A549 (cell line): ENCODE results near the gene PDZD2. TPM values are rescaled to one million over a fixed set of nuclear protein-coding genes. Genes with fewer than 3 reads are reported as not detected.

Experiments used
- ATAC-seq, 2 experiments: fragments of 200-7000 bp in 1 of 2; fragments of >200 bp in 1 of 2; cut with Nextera tagmentation in 1 of 2; cut with Tn5 transposase in 1 of 2; 3 replicates each; pipeline versions ENCODE4 v1.8.0 to v1.9.1; 2018 to 2020; ENCODE audit warnings: mild to moderate bottlenecking in 1 of 2, moderate library complexity in 1 of 2
- CTCF ChIA-PET: fragments of 300-600 bp; sonication (Branson Sonifier 250); formaldehyde crosslinking; extraction: SDS; loops from one replicate; lab custom pipeline; 2021; ENCODE audit warnings: antibody characterized with exemption, inconsistent platforms; lab: Yijun Ruan, JAX
- POLR2A ChIA-PET: fragments of 350-600 bp; formaldehyde crosslinking; extraction: SDS; loops from one replicate; lab custom pipeline; 2021; ENCODE audit warnings: antibody characterized with exemption, inconsistent platforms; lab: Yijun Ruan, JAX
- DNase-seq, 2 experiments: peaks; one replicate each; pipeline versions ENCODE4 v3.0.0 to v3.0.0-alpha.2; 2011 to 2016; ENCODE audit warnings: low read depth in 1 of 2, low spot score in 1 of 2
- FAIRE-seq: peaks from 2 replicates; lab custom pipeline; 2011; peaks lifted over from hg19 to GRCh38; lab: Jason Lieb, UNC
- H3K27ac ChIP-seq, 2 experiments: fragments of >200 bp; sonication (Bioruptor Twin); formaldehyde crosslinking; 3 replicates each; pipeline ENCODE4 v1.5.1; 2016 to 2017
- H3K4me1 ChIP-seq: fragments of >200 bp; sonication (Bioruptor Twin); formaldehyde crosslinking; 3 replicates; pipeline ENCODE4 v1.6.1; 2016
- H3K4me2 ChIP-seq: fragments of >200 bp; sonication (Bioruptor Twin); formaldehyde crosslinking; 3 replicates; pipeline ENCODE4 v1.6.1; 2016
- H3K4me3 ChIP-seq: fragments of >200 bp; sonication (Bioruptor Twin); formaldehyde crosslinking; 3 replicates; pipeline ENCODE4 v1.5.1; 2016
- H3K9me3 ChIP-seq: fragments of >200 bp; sonication (Bioruptor Twin); formaldehyde crosslinking; 3 replicates; pipeline ENCODE4 v1.6.1; 2016
- CEBPB ChIP-seq, 2 experiments: fragments of >200 bp in 1 of 2; sonication (Bioruptor Twin) in 1 of 2; formaldehyde crosslinking in 1 of 2; IDR thresholded peaks; 2 replicates each; pipeline ENCODE4 v1.6.1; 2012 to 2016
- CHD4 ChIP-seq: fragments of 200-600 bp; sonication (generic); IDR thresholded peaks from 2 replicates; pipeline ENCODE4 v1.6.1; 2016; ENCODE audit warnings: antibody characterized with exemption, mild to moderate bottlenecking, borderline replicate concordance
- CTCF ChIP-seq: fragments of >200 bp; sonication (Bioruptor Twin); formaldehyde crosslinking; IDR thresholded peaks from 3 replicates; pipeline ENCODE4 v1.5.1; 2016
- HDAC2 ChIP-seq: fragments of 200-600 bp; sonication (generic); IDR thresholded peaks from 2 replicates; pipeline ENCODE4 v1.6.1; 2016
- KDM5A ChIP-seq: fragments of 200-600 bp; sonication (generic); IDR thresholded peaks from 2 replicates; pipeline ENCODE4 v1.6.1; 2016; ENCODE audit warnings: antibody characterized with exemption, mild to moderate bottlenecking
- NR3C1 ChIP-seq: fragments of >200 bp; sonication (Bioruptor Twin); formaldehyde crosslinking; IDR thresholded peaks from 3 replicates; pipeline ENCODE4 v1.6.1; 2017
- RCOR1 ChIP-seq: fragments of 150-350 bp; IDR thresholded peaks from 2 replicates; pipeline ENCODE4 v1.6.1; 2014; ENCODE audit warnings: antibody characterized with exemption, low read length, low read depth
- RFX5 ChIP-seq: fragments of 450-650 bp; IDR thresholded peaks from 2 replicates; pipeline ENCODE4 v1.7.1; 2014; ENCODE audit warnings: antibody characterized with exemption, mild to moderate bottlenecking, moderate library complexity
- SMC3 ChIP-seq: fragments of >200 bp; sonication (Bioruptor Twin); formaldehyde crosslinking; IDR thresholded peaks from 3 replicates; pipeline ENCODE4 v1.6.1; 2018; ENCODE audit warnings: inconsistent platforms
- TFCP2L1 ChIP-seq: fragments of 250-450 bp; sonication (Bioruptor Pico); IDR thresholded peaks from 2 replicates; pipeline ENCODE4 v1.5.0; 2021; ENCODE audit warnings: mild to moderate bottlenecking
- USF2 ChIP-seq: fragments of 450-650 bp; IDR thresholded peaks from 2 replicates; pipeline ENCODE4 v1.6.1; 2014; ENCODE audit warnings: antibody characterized with exemption
- ZC3H11A ChIP-seq: fragments of 450-650 bp; IDR thresholded peaks from 2 replicates; pipeline ENCODE4 v1.6.1; 2014; ENCODE audit warnings: antibody characterized with exemption, mild to moderate bottlenecking
- ZSCAN20 ChIP-seq: fragments of 250-450 bp; sonication (Bioruptor Pico); IDR thresholded peaks from 2 replicates; pipeline ENCODE4 v1.8.0; 2022; ENCODE audit warnings: mild to moderate bottlenecking, moderate library complexity
- WGBS: methylation state at CpG from one replicate; pipeline ENCODE4 v1.1.6; 2017; ENCODE audit errors: missing lambda C conversion rate; 5-methylcytosine and 5-hydroxymethylcytosine counted together
- polyA plus RNA-seq, 4 experiments: library from polyadenylated mRNA; depleted of rRNA in 3 of 4; stranded (reverse); fragments of >200 nt; fragmentation: RNase III in 1 of 4; extraction: RNeasy Plus Mini Kit Qiagen cat#74134 plus additional on column Dnase treatment in 1 of 4; gene quantifications; 2 replicates in 3 of 4; 3 replicates in 1 of 4; pipeline ENCODE4 v1.2.3, GENCODE V29; 2011 to 2017
- TF ChIP-seq, protein P1 (sequence below): fragments of 150-350 bp; IDR thresholded peaks from 2 replicates; pipeline ENCODE4 v1.6.1; 2014; ENCODE audit warnings: low read depth, mild to moderate bottlenecking, low read length
- TF ChIP-seq, protein P2 (sequence below): fragments of 250-450 bp; sonication (Bioruptor Pico); IDR thresholded peaks from 2 replicates; pipeline ENCODE4 v1.5.0; 2020; ENCODE audit warnings: low read depth, mild to moderate bottlenecking, moderate library complexity

The PDZD2 gene
- polyA plus RNA-seq, 2 of the 4 experiments (the other 2 are of a cell fraction): 0.06 to 0.09 TPM

GRCh38 chr5:32082701-32083100 is 443.8 kb downstream of the PDZD2 start:
- no peak for FAIRE-seq
- WGBS: 30% methylated on average over 4 of the region's 4 CpGs
- no peak for ATAC-seq
- Histone ChIP-seq H3K4me3 (no peak overlapping the region), H3K4me2 (no peak overlapping the region), H3K9me3 (no peaks in the 10 kb centered on the region), H3K4me1 (no peaks in the 10 kb centered on the region), H3K27ac (no peak overlapping the region)
- POLR2A ChIA-PET: no interaction called here
- TF ChIP-seq HDAC2 (no peak), ZSCAN20 (CRISPR knock-in tag) (no peak), RCOR1 (no peak), CEBPB (IDR thresholded peaks at IDR 0.05) (no peak), CTCF (no peak), TFCP2L1 (CRISPR knock-in tag) (no peak), KDM5A (no peak), RFX5 (no peak), CHD4 (no peak), NR3C1 (no peak), ZC3H11A (no peak)
- TF ChIP-seq, protein P1, sequence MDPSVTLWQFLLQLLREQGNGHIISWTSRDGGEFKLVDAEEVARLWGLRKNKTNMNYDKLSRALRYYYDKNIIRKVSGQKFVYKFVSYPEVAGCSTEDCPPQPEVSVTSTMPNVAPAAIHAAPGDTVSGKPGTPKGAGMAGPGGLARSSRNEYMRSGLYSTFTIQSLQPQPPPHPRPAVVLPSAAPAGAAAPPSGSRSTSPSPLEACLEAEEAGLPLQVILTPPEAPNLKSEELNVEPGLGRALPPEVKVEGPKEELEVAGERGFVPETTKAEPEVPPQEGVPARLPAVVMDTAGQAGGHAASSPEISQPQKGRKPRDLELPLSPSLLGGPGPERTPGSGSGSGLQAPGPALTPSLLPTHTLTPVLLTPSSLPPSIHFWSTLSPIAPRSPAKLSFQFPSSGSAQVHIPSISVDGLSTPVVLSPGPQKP: no peak
- TF ChIP-seq, protein P2, sequence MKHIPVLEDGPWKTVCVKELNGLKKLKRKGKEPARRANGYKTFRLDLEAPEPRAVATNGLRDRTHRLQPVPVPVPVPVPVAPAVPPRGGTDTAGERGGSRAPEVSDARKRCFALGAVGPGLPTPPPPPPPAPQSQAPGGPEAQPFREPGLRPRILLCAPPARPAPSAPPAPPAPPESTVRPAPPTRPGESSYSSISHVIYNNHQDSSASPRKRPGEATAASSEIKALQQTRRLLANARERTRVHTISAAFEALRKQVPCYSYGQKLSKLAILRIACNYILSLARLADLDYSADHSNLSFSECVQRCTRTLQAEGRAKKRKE (CRISPR knock-in tag): no peak
- CTCF ChIA-PET: interaction anchor here (0.6 to 14.1 kb wide), 2 partner anchors 203 to 256 kb away, joined by 3 to 241 read pairs; no protein-coding TSS in a partner anchor
- DNase-seq: no peak

GRCh38 chr5:32083981-32084430 is 445.1 kb downstream of the PDZD2 start:
- Histone ChIP-seq H3K9me3 (no peaks in the 10 kb centered on the region), H3K4me2 (no peak overlapping the region)
- TF ChIP-seq ZC3H11A: no peak
- TF ChIP-seq, protein P1: no peak
- TF ChIP-seq NR3C1: no peak
- TF ChIP-seq, protein P2 (CRISPR knock-in tag): no peak
- TF ChIP-seq SMC3: no peak
- no peak for TF ChIP-seq USF2
- TF ChIP-seq, all 56 proteins: peak for 0
- no peak for DNase-seq
- 0 out of 6 replicates have a peak, but pooled peaks of 1 of the 2 experiments have one; percentile 33 for ATAC-seq
- H3K27ac ChIP-seq: no peak overlapping the region
- 80% methylated on average over 10 of the region's 10 CpGs for WGBS
- H3K4me3 ChIP-seq: no peak overlapping the region
- ChIA-PET CTCF (interaction anchor here (1.7 to 14.1 kb wide), 3 partner anchors 9 to 495 kb away, joined by 3 to 241 read pairs (median 7); no protein-coding TSS in a partner anchor), POLR2A (no interaction called here)
- FAIRE-seq: no peak
- H3K4me1 ChIP-seq: no peaks in the 10 kb centered on the region
